GM19328 (cell line): ENCODE data around the gene ID3.
A peak's percentile ranks its signal among the peaks of the same experiment; 100 is the strongest.

ENCODE experiments used
- ATAC-seq: cut with Tn5 transposase; IDR thresholded peaks from one replicate; pipeline ENCODE4 v1.9.1; 2021; ENCODE audit warnings: mild to moderate bottlenecking, moderate library complexity; ENCODE audit not compliant: unreplicated experiment

ID3 gene, protein sequence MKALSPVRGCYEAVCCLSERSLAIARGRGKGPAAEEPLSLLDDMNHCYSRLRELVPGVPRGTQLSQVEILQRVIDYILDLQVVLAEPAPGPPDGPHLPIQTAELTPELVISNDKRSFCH

DNA sequence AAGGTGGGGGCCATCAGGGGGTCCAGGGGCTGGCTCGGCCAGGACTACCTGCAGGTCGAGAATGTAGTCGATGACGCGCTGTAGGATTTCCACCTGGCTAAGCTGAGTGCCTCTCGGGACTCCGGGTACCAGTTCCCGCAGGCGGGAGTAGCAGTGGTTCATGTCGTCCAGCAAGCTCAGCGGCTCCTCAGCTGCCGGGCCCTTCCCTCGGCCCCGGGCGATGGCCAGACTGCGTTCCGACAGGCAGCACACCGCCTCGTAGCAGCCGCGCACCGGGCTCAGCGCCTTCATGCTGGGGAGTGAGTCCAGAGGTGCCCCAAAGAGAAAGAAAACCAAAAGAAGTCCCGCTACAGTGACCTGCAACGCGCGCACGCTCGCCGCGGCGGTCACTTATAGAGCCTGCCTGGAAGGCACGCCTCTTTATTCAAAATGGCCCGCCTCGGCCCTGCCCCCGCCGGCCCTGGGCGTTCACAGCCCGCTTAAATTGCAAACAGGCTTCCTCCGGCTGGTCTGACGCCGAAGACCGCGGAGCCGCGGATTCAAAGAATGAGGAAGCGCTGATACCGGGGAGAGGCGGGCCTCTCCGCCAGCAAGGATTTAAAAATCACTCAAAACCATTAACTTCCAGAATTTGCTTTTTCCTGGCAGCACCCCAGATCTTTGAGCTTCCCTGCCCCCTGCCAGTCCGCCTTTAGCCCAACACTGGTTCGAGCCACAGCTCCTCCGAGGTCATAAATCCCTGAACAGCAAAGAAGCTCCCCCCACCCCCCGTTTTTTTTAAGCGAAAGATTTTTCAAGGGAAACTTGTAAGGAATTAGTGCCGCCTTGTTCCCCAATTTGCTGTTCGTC, at the start of gene ID3:
Gene ID3 (minus strand): TSS at position 366 of the 849 bp plus-strand sequence. CDS start 75 bp downstream, at position 291.
- peak; percentile 55 for ATAC-seq

DNA sequence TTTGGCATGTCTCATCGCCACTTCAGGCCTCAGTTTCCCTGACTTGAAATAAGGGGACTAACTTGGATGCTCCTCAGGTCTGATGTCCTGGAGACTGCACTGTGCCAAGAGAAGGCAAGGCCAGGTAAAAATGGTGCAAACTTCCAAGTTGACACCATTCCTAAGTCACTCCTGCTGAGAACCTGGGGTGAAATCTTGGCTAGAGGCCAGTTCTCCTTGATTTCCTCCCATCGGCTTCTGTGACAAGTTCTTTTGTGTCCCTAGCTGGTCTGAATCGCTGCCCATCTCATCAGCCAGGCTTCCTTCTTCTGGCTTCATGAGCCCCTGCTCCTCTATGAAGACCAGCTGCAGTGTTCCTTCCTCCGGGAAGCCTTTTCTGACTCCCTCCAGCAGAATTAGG, 48.6 kb upstream of the ID3 start:
- no peak for ATAC-seq

DNA sequence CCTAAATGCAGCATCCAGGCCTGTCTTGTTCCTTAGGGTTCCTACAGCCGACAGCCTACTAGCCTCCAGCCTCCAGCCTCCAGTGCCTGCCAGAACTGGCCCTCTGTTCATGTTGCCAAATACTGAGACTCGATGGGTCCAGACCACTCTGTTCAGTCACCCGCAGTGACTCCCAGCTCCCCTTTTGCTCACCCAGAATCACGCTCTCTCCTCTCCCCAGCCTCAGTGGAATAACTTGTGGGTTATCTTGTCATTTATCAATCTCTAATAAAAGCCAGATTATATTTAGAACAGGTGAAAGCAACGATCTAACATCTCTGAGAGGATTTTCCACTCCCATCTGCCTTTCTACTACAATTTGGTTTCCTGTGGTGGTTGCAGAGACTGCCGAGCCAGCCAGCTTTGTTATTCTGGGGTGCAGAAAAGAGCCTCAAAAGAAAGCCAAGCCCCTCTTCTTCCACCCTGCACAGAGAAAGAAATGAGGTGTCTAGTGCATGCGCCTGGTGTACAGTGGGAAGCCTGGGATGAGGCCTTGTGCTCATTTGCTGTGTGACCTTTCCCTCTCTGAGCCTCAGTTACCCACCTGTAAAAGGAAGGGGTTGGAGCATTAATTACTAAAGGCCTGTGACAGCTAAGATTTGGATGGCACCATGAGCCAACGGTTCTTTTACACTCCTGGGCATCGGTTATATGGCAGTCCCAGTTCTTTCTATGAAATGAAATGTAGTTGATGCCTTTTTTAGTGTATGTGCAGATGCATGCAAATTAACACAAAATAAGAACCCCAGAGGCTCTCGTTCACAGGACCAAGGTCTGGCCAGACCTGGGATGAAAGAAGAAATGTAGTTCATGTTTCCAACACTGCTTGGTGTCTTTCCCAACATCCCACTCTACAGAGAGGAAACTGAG, 42.9 kb upstream of the ID3 start:
- ATAC-seq: no peak

DNA sequence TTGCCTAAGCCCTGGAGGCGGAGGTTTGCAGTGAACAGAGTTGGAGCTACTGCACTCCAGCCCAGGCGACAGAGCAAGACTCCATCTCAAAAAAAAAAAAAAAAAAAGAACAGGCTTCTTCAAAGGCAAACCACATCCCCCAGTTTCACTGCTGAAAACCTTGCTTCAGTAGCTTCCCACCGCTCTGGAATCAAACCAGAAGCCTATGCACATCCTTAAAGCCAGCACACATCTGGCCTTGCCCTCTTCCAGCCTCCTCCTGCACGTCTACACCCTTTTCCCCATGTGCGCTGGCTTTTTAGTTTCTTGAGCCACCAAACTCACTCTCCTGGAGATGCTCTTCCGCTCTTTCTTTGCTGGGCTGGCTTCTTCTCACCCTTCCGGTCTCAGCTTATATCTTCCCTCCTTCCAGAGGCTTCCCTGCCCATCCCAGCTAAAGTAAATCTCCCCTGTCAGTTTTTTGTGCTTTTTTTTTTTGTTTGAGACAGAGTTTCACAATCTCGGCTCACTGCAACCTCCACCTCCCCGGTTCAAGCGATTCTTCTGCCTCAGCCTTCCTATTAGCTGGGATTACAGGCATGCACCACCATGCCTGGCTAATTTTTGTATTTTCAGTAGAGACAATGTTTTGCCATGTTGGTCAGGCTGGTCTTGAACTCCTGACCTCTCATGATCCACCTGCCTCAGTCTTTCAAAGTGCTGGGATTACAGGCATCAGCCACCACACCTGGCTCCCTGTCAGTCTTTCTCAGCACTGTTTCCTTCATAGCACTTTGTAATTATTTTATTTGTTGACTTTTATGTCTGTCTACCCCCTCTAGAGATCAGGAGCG, 42.0 kb upstream of the ID3 start:
- ATAC-seq: no peak

DNA sequence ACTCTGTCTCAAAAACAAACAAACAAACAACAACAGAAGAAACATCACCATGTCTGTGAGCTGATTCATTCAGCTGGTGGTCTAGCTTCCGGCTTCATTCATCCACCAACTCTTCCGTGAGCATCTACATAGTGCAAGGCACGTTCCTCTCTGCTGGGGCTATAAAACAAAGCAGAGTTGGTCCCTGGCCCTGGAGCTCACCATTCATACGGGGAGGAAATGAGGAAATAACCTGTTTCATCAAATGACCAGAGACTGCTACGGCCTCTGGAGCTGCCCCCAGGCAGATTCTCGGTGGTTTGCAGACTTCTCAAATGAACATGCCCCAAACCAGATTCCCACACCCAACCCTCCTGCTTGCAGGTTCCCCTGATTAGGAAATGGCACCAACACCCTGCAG, 41.0 kb upstream of the ID3 start:
- no peak for ATAC-seq

DNA sequence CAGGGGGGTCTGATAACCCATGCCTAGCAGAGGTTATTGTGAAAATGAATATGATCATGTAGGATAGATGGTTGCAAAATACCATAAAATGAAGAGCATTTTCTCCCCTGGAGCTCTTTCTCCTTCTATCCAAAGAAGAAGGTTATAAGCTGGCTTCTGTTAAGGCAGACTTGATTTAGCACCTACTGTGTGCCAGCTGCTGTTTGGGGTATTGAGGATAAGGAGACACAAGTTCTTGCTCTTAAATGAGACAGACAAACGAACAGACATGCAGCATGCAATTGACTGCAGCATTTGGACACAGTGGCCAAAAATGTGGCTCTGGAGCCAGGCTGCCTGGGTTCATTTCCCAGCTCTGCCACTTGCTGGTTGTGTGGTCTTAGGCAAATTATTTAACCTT, 39.8 kb upstream of the ID3 start:
- no peak for ATAC-seq

DNA sequence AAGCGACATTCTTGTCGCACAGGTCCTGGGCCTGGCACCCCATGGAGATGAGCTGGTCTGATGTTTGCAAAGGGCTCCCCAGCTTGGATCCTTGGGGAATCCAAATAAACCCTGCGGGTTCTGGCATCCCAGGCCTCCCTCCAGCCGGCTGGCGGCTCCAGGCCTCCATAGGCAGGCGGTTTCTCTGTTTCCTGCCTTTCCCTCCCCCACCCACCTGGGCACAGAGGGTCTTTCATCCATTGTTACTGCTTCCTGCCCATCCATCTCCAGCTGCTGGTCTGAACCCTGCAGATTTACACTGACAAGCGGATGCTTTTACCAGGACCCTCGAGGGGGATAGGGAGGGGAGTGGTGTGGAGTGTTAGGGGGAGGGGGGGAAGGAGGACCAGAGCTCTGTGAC, 39.1 kb upstream of the ID3 start:
- ATAC-seq: no peak

DNA sequence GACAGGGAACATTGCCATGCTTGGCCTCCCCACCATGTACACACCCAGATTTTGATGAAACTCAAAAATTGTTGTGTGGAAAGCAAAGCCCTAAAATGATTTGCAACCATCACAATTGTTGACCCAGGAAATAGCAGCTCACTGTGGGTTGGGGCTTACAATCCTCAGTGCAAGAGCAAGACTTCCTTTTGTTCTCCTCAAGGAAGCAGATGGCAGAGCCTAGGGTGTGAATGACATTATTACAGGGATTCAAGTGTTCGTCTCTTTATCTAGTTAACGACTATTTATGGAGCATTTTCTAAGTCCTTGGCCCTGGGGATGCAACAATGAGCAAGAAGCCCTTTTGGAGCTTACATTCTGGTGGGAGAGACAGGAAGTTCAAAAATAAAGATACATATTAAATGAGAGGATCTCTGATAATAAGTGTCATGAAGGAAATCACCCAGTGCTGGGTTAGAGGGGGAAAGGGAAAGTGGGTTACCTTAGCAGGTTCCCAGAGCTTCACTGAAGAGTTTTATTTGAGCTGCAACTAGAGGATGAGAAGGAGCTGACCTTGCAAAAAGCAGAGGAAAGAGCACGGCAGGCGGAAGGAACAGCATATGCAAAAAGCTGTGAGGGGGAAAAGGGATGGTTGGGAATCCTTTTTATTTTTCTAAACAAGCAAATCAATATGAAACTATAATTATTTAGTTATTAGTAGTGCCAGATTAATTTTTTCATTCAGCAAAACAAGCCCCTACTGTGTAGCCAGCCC, 38.5 kb upstream of the ID3 start:
- no peak for ATAC-seq

DNA sequence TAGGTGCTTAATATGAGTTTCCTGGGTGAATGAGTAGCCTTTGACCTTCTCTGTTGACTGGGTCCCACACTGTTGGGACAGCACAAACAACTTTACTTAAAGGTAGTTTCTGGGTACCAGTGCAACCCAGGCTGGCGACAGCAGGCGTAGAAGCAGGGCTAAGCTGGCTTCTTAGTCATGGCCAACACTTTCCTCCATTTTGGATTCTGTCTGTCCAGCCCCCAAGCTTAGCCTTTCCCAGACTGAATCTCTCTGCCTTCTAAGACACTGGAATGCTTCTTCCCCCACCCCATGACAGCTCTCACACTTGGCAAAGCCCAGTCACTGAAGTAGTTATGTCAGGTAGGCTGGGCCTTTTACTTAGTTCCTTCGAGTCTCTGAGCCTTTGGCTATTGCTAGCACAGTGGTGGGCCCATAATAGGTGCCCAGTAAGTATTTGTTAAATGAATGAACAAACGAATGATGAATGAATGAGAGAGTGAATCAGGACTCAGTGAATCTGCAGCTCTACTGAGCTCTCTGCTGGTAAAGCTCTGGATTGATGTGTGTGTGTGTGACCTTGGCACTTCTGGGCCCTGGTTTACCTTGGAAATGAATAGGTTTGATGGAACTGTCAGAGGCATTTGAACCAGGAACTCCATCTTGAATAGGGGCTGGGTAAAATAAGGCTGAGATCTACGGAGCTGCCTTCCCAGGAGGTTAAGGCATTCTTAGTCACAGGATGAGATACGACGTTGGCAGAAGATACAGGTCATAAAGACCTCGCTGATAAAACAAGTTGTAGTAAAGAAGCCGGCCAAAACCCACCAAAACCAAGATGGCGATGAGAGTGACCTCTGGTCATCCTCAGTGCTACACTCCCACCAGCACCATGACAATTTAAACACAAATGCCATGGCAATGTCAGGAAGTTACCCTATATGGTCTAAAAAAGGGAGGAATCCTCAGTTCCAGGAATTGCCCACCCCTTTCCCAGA, 37.4 kb upstream of the ID3 start:
- ATAC-seq: no peak

DNA sequence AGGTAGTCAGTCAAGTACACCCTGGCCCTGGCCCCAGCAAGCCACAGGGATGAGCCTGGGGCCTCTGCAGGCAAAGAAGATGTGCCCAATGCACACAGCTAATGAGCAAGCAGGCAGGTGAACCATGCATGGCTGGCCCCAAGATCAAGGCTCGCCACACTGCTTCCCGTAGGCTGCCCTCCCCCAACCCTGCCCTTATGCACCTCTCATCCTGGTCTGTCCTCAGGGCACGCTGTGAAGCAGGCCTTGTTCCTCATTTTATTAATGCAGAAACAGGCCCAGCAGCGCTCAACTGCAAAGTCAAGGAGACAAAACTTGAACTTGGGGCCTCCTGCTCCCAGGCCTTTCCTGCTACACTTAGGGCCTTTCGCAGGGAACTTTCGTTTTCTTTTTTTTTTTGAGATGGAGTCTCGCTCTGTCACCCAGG, 35.6 kb upstream of the ID3 start:
- ATAC-seq: no peak

DNA sequence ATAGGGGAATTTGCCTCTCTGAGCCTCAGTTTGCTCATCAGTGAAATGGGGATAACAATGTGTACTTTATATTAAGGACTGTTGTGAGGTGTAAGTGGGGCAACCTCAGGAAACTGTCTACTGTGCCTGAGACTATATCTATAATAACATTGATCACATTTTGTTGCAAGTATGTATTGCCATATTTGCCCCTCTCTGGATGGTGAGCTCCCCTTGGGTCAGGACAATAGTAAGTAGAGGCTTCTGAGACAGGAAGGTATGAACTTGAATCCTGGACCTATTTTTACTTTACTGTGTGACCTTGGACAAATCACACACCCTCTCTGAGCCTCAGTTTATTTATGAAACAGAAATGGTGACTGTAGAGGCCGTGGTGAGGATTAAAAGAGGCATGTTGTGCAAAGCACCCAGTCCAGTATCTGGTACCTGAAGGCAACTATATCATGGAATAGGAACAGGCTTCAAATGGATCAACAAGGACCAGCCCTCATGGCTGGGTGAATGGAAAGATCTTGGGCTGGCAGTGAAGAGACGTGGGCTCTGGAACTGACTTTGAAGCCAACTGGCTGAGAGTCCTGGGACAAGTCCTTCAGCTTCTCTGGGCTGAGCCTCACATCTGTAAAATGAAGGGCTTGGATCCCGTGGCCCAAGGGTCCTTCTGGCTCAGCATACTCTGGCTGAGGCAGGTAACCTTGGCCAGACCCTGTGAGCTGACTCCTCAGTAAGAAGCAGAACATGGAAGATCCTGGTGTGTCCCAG, 35.0 kb upstream of the ID3 start:
- ATAC-seq: no peak

DNA sequence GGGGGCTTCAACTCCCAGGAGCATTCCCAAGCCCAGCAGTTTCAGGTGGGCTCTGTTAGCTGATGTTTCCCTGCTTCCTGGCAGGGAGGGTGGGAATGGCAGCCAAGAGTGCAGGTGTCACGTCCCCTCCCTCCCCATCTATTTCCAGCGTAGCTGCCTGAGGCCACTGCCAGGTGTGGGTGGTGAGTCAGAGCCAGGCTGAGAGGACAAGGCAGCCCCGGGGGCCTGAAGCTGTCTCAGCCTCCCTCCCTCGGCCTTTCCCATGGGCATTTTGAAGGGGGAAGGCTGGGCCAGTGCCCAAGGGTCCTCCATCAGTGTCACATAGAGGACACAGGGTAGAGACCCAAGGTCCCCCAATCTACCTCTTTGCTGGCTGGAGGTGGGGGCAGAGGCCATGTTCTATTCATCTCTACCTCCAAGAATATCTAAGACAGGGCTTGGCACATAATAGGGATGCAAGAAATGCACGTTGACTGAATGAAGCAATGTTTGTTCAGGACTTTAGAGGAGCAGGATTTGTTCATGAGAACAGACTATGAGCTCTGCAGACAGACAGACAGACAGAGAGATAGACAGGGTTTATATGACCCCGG, 34.4 kb upstream of the ID3 start:
- ATAC-seq: no peak

DNA sequence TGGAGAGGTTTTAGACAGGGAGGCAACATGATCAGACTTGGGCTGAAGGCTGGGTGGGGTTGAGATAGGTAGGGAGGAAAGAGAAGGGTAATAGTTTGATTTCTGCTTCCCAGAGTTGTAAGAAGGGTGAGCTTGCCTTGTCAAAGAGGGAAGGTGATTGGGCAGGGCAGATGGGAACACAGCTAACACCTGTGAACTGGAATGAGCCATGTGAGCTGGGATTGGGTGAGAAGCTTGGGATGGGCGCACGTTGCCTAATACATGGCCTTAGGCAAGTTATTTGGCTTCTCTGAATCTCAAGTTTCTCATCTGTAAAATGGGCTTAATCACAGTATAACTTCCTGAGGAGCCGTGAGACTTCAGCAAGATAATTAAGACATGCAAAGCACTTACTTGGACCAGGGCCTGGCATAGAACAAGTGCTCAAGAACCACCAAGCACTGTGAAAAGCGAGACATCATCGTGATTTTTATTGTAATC, 33.8 kb upstream of the ID3 start:
- ATAC-seq: no peak

DNA sequence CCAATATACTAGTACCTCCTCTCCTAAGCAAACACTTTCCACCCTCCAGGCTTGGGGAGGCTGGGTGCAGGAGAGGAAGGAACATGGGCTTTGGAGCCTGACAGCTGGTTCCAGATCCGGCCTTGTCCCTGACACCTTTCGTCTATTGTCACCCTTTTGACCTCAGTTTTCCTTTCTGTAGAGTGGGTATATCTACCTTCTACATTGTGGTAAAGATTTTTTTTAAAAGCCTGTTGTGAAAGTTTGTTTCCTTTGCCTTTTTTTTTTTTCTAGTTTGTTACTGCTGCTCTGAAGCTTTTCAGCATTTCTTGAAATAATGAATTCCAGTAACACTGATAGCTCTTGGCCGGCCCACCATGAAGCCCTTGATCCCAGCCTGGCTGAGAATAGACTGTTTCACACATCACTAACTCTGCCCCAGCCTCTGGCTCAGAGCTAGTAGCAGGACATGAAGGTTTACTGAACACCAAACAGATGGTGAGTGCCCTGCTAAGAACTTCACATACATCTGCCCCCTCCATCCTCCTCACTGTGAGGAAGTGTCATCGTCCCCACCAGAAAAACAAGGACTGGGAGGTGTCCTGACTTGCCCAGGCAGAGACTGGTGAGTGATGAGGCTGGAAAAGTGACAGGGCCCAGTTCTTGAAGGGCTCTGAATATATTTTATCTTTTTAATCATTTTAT, 33.0 kb upstream of the ID3 start:
- no peak for ATAC-seq

DNA sequence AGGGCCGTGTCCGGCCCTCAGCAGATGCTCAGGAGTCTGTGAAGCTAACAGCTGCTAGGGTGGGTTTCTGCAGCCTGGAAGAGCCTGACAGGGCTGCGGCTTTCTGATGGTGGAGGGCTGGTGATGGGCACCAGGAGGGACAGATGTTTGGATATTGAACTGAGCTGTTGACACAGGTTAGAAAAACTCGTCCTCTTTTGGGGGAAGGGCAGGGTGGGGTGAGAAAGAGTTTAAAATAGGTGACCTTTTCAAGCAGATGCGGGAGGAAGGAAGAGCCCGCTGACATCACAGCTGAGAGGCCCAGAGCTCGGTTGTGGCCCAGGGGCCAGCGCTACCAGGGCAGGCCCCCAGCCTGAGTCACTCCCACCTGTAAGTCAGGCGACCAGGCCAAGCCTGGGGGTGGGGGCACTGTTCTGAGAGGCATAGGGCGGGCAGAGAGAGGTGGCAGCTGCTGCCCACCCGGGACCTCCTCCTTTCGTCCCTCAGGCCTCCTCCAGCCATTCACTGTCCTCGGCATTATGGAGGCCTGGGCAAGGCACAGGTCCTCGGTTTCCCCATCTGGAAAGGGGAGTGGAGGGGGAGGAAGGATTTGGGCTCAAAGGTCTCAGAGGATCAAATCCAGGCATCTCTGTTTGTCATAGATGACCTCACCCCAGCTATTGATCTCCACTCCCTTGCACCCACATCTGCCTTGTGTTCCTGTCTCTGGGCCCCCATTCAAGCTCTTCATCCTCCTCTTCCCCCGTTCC, 32.3 kb upstream of the ID3 start:
- no peak for ATAC-seq

DNA sequence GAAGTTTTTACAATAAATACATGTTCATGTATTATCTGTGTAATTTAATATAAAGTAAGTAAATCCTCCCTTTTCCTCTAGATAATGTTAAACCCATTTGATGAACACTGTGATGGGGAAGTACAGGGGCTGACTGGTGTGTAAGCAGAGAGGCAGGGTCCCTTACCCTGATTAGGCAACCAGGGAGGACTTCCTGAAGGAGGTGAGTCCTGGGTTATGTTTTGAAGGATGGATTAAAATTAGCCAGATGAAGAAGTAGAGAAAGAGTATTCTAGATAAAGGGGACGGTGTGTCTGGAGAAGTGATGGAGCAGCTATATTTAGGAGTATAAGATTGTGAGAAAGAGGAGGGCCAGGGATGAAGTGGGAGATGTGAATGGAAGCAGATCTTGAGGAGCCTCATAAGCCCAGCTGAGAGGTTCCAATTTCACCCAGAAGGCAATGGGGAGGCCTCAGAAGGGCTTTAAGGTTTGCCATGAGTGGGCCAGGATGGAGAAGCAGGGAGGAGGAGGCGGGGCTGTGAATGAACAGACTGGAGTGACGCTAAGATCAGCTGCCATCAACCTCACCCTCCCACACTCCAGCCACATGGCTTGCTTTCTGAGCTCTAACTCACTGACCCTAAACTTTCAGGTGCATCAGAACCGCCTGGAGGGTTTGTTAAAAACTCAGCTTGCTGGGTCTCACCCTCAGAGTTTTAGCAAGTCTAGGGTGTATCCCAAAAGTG, 30.9 kb upstream of the ID3 start:
- no peak for ATAC-seq
